ENCODE measurements around the gene SLC39A1. TPM values are rescaled to one million over a fixed set of nuclear protein-coding genes. Genes with fewer than 3 reads are reported as not detected.

The SLC39A1 gene
- total and polyA plus RNA-seq, 9 of the 15 experiments (the other 6 are each of a cell fraction or from before 2014, with no cell fraction given) = 9.9 to 81.1 (median 62.7) TPM

GRCh38 chr1:153946622-153947241 lies 16.6 kb downstream of the SLC39A1 start, which contains the start of gene DENND4B (continued):
- TF ChIP-seq, protein P1, sequence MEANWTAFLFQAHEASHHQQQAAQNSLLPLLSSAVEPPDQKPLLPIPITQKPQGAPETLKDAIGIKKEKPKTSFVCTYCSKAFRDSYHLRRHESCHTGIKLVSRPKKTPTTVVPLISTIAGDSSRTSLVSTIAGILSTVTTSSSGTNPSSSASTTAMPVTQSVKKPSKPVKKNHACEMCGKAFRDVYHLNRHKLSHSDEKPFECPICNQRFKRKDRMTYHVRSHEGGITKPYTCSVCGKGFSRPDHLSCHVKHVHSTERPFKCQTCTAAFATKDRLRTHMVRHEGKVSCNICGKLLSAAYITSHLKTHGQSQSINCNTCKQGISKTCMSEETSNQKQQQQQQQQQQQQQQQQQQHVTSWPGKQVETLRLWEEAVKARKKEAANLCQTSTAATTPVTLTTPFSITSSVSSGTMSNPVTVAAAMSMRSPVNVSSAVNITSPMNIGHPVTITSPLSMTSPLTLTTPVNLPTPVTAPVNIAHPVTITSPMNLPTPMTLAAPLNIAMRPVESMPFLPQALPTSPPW (CRISPR knock-in tag; IDR thresholded peaks at IDR 0.05) = peak; percentile 92
- TF ChIP-seq SPI1 (IDR thresholded peaks at IDR 0.05; ENCODE audit: borderline replicate concordance, low read depth, low read length) (peak; percentile 79; the same call in 1 of the 2 replicates), MAFG (tag; conservative IDR thresholded peaks at IDR 0.05) (no peak), ETS1 (conservative IDR thresholded peaks at IDR 0.05; ENCODE audit: control insufficient read depth, low read depth, low read length) (peak; percentile 62; the same call in 1 of the 2 replicates), ZBTB49 (CRISPR knock-in tag; IDR thresholded peaks at IDR 0.05; ENCODE audit: borderline replicate concordance) (no peak), ZBTB26 (CRISPR knock-in tag; IDR thresholded peaks at IDR 0.05) (no peak), XRCC5 (IDR thresholded peaks at IDR 0.05; ENCODE audit: low read depth, low read length) (peak; percentile 89), SUPT5H (IDR thresholded peaks at IDR 0.05) (0 out of 2 replicates have a peak, but pooled peaks have one; percentile 39), ZNF589 (CRISPR knock-in tag; IDR thresholded peaks at IDR 0.05; ENCODE audit: low read depth) (peak; percentile 38; the same call in 1 of the 2 replicates), CREM (IDR thresholded peaks at IDR 0.05; ENCODE audit: low read depth) (0 out of 2 replicates have a peak, but pooled peaks have one; percentile 47), CBX2 (IDR thresholded peaks at IDR 0.05; ENCODE audit: insufficient read depth, low read length, poor library complexity, severe bottlenecking) (no peak), EGR1 (conservative IDR thresholded peaks at IDR 0.05) (no peak), NEUROD1 (IDR thresholded peaks at IDR 0.05; ENCODE audit: borderline replicate concordance, low read depth, low read length, partially characterized antibody) (no peak), ERF (CRISPR knock-in tag; IDR thresholded peaks at IDR 0.05) (no peak), RCOR1 (IDR thresholded peaks at IDR 0.05; ENCODE audit: borderline replicate concordance in 1 of 2, low read depth in 2 of 2, low read length in 2 of 2) (peak in 1 of 2 experiments; percentile 62; a peak in 2 of 4 replicates), ZC3H4 (CRISPR knock-in tag; IDR thresholded peaks at IDR 0.05; ENCODE audit: borderline replicate concordance) (no peak), KDM4B (IDR thresholded peaks at IDR 0.05; ENCODE audit: borderline replicate concordance in 2 of 2, low read depth in 1 of 2) (no peak), CCNT2 (IDR thresholded peaks at IDR 0.05; ENCODE audit: borderline replicate concordance, extremely low read depth, insufficient read length, low read depth, low read length) (peak; percentile 47), U2AF1 (optimal IDR thresholded peaks at IDR 0.05; ENCODE audit: low read depth, low read length) (peak; percentile 45)
- TF ChIP-seq, protein P2, sequence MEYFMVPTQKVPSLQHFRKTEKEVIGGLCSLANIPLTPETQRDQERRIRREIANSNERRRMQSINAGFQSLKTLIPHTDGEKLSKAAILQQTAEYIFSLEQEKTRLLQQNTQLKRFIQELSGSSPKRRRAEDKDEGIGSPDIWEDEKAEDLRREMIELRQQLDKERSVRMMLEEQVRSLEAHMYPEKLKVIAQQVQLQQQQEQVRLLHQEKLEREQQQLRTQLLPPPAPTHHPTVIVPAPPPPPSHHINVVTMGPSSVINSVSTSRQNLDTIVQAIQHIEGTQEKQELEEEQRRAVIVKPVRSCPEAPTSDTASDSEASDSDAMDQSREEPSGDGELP (CRISPR knock-in tag; IDR thresholded peaks at IDR 0.05; ENCODE audit: borderline replicate concordance) = peak; percentile 78
